ENCODE measurements around the gene CHKA.
"Not testable (repeated sequence)": the region's sequence is repeated elsewhere in the genome, so short reads cannot be mapped to it uniquely, and the experiment has no call there.

CHKA gene

GRCh38 chr11:68116126-68116525, 5.1 kb downstream of the CHKA start:
- no peak for DNase-seq (ENCODE audit: low spot score)

- DNase-seq (ENCODE audit: low spot score), result no peak
These were observed 5.9 kb downstream of the CHKA start for GRCh38 chr11:68115285-68115684.

- DNase-seq (ENCODE audit: low spot score), result no peak
These were observed 7.2 kb downstream of the CHKA start for GRCh38 chr11:68113986-68114385.

- no peak for DNase-seq (ENCODE audit: low spot score)
These were observed 13.5 kb downstream of the CHKA start for GRCh38 chr11:68107689-68108088.

- DNase-seq (ENCODE audit: low spot score), result no peak
These were observed 14.8 kb downstream of the CHKA start for GRCh38 chr11:68106165-68106940.

GRCh38 chr11:68099474-68100405, 21.4 kb downstream of the CHKA start:
- DNase-seq (ENCODE audit: low spot score), result no peak

GRCh38 chr11:68099057-68099456, 22.1 kb downstream of the CHKA start:
- DNase-seq (ENCODE audit: low spot score), result no peak

- DNase-seq (ENCODE audit: low spot score), result no peak
These were observed 24.2 kb downstream of the CHKA start for GRCh38 chr11:68096962-68097361.

GRCh38 chr11:68093565-68093964, 27.6 kb downstream of the CHKA start:
- no peak for DNase-seq (ENCODE audit: low spot score)

- DNase-seq (ENCODE audit: low spot score), result not testable (repeated sequence)
These were observed 28.2 kb downstream of the CHKA start for GRCh38 chr11:68092946-68093345.

- DNase-seq (ENCODE audit: low spot score), result no peak
These were observed 28.8 kb downstream of the CHKA start for GRCh38 chr11:68092411-68092810.

- DNase-seq (ENCODE audit: low spot score), result no peak
These were observed 30.5 kb downstream of the CHKA start for GRCh38 chr11:68090706-68091105.

- DNase-seq (ENCODE audit: low spot score), result no peak
These were observed 30.9 kb downstream of the CHKA start for GRCh38 chr11:68090287-68090686.

- DNase-seq (ENCODE audit: low spot score), result no peak
These were observed 31.5 kb downstream of the CHKA start for GRCh38 chr11:68089679-68090078.

- DNase-seq (ENCODE audit: low spot score), result no peak
These were observed 37.7 kb downstream of the CHKA start for GRCh38 chr11:68083517-68083916.

GRCh38 chr11:68082481-68082880, 38.7 kb downstream of the CHKA start:
- no peak for DNase-seq (ENCODE audit: low spot score)

- no peak for DNase-seq (ENCODE audit: low spot score)
These were observed 39.5 kb downstream of the CHKA start for GRCh38 chr11:68081691-68082090.

GRCh38 chr11:68080860-68081259, 40.3 kb downstream of the CHKA start:
- DNase-seq (ENCODE audit: low spot score), result no peak

- DNase-seq (ENCODE audit: low spot score), result no peak
These were observed 43.3 kb downstream of the CHKA start for GRCh38 chr11:68077617-68078582.

GRCh38 chr11:68076371-68077042, 44.7 kb downstream of the CHKA start:
- no peak for DNase-seq (ENCODE audit: low spot score)

GRCh38 chr11:68074584-68075352, 46.4 kb downstream of the CHKA start:
- DNase-seq (ENCODE audit: low spot score), result no peak

Measured in germinal center (tissue), 1 donor.